Thoracic aorta (tissue), 2 donors: ENCODE measurements around the gene PPP1CA. TPM values are rescaled to one million over a fixed set of nuclear protein-coding genes. Genes with fewer than 3 reads are reported as not detected.

Experiments
- ATAC-seq: fragments of 150-250 bp; one replicate; pipeline ENCODE4 v1.8.0; 2017; ENCODE audit warnings: low read depth; ENCODE audit not compliant: insufficient number of reproducible peaks, low FRiP score
- DNase-seq: peaks from one replicate; pipeline ENCODE4 v3.0.0-alpha.2; 2020; ENCODE audit warnings: low spot score
- H3K27ac ChIP-seq, 2 donors: fragments of 200-600 bp; sonication (generic); 1 replicate in 1 of 2; 2 replicates in 1 of 2; pipeline ENCODE4 v1.5.1; 2016; ENCODE audit warnings: mild to moderate bottlenecking in 2 of 2, moderate library complexity in 2 of 2
- H3K27me3 ChIP-seq: fragments of 200-600 bp; sonication (generic); replicated peaks from 2 replicates; pipeline ENCODE4 v1.6.0; 2016; ENCODE audit warnings: mild to moderate bottlenecking; ENCODE audit not compliant: insufficient read depth
- H3K36me3 ChIP-seq: fragments of 200-600 bp; sonication (generic); one replicate; pipeline ENCODE4 v1.5.1; 2016
- H3K4me1 ChIP-seq, 2 donors: fragments of 200-600 bp; sonication (generic); 1 replicate in 1 of 2; 2 replicates in 1 of 2; pipeline versions ENCODE4 v1.5.1 to v1.6.0; 2016; ENCODE audit warnings: low read depth in 2 of 2, mild to moderate bottlenecking in 1 of 2; ENCODE audit not compliant: control insufficient read depth in 1 of 2
- H3K4me3 ChIP-seq: fragments of 200-600 bp; sonication (generic); 2 replicates; pipeline ENCODE4 v1.5.1; 2016; ENCODE audit warnings: mild to moderate bottlenecking
- H3K9me3 ChIP-seq: fragments of 200-600 bp; sonication (generic); 2 replicates; pipeline ENCODE4 v1.5.1; 2016
- total RNA-seq, 2 donors: library from RNA; depleted of rRNA; stranded (reverse); fragments of >200 nt; gene quantifications; one replicate each; pipeline versions ENCODE4 v1.1.0 to v1.2.3, GENCODE V29; 2016
- TF ChIP-seq, protein P1 (sequence below): fragments of 200-600 bp; sonication (generic); IDR thresholded peaks from one replicate; pipeline ENCODE4 v1.5.1; 2019; ENCODE audit warnings: antibody characterized with exemption

Gene PPP1CA
- total RNA-seq, 2 donors from 2014 or later, result 74.4 to 77.8 TPM

DNA sequence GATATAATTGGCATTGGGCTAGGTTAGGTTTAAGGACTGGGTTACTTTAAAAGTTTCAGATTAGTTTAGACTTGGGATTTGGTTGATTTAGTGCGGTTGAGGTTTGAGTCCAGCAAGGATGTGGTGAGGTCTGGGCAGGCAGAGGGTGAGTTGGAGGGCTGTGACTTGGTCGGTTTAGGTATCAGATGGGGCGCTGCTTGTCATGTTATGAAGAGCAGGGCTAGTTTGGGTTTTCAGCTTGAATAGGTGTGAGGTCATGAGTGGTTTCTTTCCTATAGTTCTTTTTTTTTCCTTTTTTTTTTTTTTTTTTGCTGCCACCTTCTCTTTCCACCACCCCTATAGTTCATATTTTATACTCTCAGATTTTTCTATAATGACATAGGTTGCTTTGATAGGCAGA is 33.0 kb downstream of the PPP1CA start:
- peaks cover 8% of the 10 kb centered on the region for H3K36me3 ChIP-seq
- DNase-seq (no peak), ATAC-seq (no peak)
- H3K27me3 ChIP-seq, result no peaks in the 10 kb centered on the region
- H3K27ac ChIP-seq, result no peak overlapping the region
- H3K4me3 ChIP-seq, result no peak overlapping the region
- no peaks in the 10 kb centered on the region for H3K9me3 ChIP-seq
- TF ChIP-seq, protein P1, sequence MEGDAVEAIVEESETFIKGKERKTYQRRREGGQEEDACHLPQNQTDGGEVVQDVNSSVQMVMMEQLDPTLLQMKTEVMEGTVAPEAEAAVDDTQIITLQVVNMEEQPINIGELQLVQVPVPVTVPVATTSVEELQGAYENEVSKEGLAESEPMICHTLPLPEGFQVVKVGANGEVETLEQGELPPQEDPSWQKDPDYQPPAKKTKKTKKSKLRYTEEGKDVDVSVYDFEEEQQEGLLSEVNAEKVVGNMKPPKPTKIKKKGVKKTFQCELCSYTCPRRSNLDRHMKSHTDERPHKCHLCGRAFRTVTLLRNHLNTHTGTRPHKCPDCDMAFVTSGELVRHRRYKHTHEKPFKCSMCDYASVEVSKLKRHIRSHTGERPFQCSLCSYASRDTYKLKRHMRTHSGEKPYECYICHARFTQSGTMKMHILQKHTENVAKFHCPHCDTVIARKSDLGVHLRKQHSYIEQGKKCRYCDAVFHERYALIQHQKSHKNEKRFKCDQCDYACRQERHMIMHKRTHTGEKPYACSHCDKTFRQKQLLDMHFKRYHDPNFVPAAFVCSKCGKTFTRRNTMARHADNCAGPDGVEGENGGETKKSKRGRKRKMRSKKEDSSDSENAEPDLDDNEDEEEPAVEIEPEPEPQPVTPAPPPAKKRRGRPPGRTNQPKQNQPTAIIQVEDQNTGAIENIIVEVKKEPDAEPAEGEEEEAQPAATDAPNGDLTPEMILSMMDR, result no peak
- H3K4me1 ChIP-seq, result peaks cover 20 to 40% of the 10 kb centered on the region in 2 donors

DNA sequence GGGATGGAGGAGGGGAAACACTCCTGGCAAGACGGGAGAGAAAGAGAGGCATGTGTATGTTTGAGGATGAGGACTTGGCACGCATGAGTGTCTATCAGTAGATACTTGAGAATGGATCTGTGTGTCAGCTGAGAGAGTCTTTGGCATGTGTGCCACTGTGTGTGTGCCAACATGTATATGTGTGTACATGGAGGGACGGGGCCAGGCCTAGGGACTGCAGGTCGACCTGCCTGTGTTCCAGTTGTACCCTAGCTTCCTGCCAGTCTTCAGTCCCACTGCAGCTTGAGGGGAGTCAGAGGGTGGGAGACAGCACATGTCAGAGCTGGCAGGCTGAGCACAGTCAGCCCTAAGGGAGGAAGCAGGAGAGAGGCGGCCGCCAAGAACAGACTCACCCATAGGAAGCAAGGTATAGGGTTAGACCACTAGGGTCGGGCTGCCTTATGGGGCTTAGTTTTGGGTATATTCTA is 33.9 kb downstream of the PPP1CA start:
- Histone ChIP-seq H3K27ac (no peak overlapping the region), H3K4me3 (no peak overlapping the region), H3K36me3 (peaks cover 8% of the 10 kb centered on the region), H3K4me1 (peaks cover 20 to 40% of the 10 kb centered on the region in 2 donors), H3K9me3 (no peaks in the 10 kb centered on the region), H3K27me3 (no peaks in the 10 kb centered on the region)
- ATAC-seq (no peak), DNase-seq (no peak)
- TF ChIP-seq, protein P1, result no peak

DNA sequence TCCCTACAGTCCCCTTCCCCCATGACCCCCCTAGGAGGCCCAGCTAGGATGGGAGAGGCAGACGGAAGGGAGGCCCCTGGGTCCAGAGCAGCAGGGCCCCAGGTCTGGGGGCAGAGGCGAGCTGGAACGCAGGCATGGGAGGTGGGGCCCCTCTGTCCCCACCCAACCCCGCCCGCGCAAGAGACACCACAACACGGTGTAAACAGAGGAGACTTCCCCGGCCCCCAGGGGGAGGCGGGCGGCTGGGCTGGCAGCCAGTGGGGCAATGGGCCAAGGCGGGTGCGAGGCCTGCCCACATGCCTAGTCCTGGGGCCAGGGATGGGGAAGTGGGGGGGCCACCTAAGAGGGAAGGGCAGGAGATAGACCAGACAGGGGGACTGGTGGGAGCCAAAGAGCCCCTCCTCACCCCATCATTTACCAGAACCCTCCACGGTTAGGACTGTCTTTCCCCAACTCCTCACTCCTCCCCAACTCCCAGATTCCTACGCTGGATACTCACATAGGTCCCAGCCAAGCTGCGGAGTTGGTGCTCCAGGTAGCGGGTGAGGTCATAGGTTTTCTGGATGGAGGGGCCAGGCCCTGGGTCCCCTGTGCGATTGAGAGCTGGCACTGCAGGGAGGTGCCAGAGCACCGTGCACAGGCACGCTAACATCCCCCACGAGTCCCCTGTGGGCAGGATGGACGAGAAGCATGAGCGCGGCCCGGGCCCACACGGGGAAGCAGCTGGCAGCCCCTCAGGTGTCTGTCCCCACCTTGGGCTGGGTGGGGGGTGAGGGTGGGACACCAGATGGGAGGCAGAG is 34.5 kb downstream of the PPP1CA start:
- Histone ChIP-seq H3K9me3 (no peaks in the 10 kb centered on the region), H3K4me1 (peaks cover 20 to 39% of the 10 kb centered on the region in 2 donors), H3K27me3 (no peaks in the 10 kb centered on the region), H3K27ac (peak overlapping the region in 1 of 2 donors; percentile 21), H3K36me3 (peaks cover 8% of the 10 kb centered on the region), H3K4me3 (no peak overlapping the region)
- DNase-seq (no peak), ATAC-seq (no peak)
- TF ChIP-seq, protein P1, result no peak

- peaks cover 16 to 34% of the 10 kb centered on the region in 2 donors for H3K4me1 ChIP-seq
- H3K9me3 ChIP-seq, result no peaks in the 10 kb centered on the region
- H3K27me3 ChIP-seq, result no peaks in the 10 kb centered on the region
- TF ChIP-seq, protein P1, result no peak
- H3K36me3 ChIP-seq, result peaks cover 8% of the 10 kb centered on the region
- no peak for ATAC-seq
- no peak overlapping the region for H3K4me3 ChIP-seq
- peak overlapping the region in 1 of 2 donors; percentile 21 for H3K27ac ChIP-seq
- no peak for DNase-seq
Observed at GRCh38 chr11:67366546-67366945, 35.1 kb downstream of the PPP1CA start.

GRCh38 chr11:67365736-67366444 is 35.8 kb downstream of the PPP1CA start:
- Histone ChIP-seq H3K9me3 (no peaks in the 10 kb centered on the region), H3K27me3 (no peaks in the 10 kb centered on the region), H3K4me1 (peaks cover 15 to 28% of the 10 kb centered on the region in 2 donors), H3K27ac (peak overlapping the region in 1 of 2 donors; percentile 21), H3K36me3 (peaks cover 8% of the 10 kb centered on the region), H3K4me3 (no peak overlapping the region)
- DNase-seq, result no peak
- TF ChIP-seq, protein P1, result no peak
- ATAC-seq, result no peak
